HG02885 (cell line): Measurements from ENCODE around the gene SHLD2.
"Not testable (repeated sequence)": the region's sequence is repeated elsewhere in the genome, so short reads cannot be mapped to it uniquely, and the experiment has no call there.

ENCODE experiments used
- ATAC-seq: cut with Tn5 transposase; IDR thresholded peaks from one replicate; pipeline ENCODE4 v1.9.1; 2021; ENCODE audit warnings: mild to moderate bottlenecking; ENCODE audit not compliant: unreplicated experiment, poor library complexity

SHLD2 gene, protein sequence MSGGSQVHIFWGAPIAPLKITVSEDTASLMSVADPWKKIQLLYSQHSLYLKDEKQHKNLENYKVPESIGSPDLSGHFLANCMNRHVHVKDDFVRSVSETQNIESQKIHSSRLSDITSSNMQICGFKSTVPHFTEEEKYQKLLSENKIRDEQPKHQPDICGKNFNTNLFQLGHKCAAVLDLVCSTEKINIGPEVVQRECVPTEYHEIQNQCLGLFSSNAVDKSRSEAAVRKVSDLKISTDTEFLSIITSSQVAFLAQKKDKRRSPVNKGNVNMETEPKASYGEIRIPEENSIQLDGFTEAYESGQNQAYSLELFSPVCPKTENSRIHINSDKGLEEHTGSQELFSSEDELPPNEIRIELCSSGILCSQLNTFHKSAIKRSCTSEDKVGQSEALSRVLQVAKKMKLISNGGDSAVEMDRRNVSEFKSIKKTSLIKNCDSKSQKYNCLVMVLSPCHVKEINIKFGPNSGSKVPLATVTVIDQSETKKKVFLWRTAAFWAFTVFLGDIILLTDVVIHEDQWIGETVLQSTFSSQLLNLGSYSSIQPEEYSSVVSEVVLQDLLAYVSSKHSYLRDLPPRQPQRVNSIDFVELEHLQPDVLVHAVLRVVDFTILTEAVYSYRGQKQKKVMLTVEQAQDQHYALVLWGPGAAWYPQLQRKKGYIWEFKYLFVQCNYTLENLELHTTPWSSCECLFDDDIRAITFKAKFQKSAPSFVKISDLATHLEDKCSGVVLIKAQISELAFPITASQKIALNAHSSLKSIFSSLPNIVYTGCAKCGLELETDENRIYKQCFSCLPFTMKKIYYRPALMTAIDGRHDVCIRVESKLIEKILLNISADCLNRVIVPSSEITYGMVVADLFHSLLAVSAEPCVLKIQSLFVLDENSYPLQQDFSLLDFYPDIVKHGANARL

DNA sequence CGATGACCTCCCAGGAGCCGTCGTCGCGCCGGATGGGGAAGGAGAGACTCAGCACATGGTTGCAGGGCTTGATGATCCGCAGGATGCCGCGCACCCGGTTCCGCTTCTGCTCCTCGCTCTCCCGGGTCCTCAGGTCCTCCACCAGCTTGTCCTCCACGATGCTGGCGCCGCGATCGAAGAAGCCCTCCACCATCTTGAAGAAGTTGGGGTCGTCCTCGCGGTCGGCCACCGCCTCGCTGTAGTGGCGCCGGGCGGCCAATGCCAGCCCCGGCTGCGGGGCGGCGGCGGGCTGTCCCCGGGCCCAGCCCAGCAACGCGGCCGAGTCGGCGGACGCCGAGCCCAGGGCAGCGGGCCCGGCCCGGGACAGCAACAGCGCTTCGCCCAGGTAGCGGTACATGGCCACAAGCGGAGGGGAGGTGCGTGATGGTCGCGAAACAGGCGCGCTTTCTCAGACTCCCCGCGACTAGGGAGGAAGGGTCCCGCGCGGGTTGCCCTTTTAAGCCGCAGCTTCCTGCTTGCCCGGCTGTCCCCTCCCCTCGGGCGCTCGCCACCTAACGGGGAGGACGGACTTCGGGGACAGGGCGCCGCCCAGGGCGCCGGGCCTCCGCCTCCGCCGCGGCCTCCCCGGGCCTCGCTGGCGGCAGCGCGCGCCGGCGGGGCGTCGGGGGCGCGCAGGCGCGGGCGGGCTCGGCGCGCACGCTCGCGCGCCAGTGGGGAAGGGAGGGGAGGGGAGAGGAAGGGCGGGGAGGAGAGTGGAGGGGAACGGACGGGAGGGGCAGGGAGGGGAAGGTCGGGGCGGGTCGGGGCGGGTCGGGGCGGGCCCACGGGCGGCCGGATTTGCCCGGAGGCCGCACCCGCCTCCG is at the start of gene SHLD2, which contains the start of gene GLUD1:
Gene SHLD2, plus strand, starts transcription at position 834 of the 863 bp plus-strand sequence. CDS start 56,149 bp downstream, outside the sequence.
Gene GLUD1, minus strand, starts transcription at position 471 of the 863 bp plus-strand sequence. Its CDS starts 74 bp downstream, at position 397.
- peak; percentile 77 for ATAC-seq

- ATAC-seq, result no peak
Measured at GRCh38 chr10:87045434-87045938, 49.5 kb upstream of the SHLD2 start.

DNA sequence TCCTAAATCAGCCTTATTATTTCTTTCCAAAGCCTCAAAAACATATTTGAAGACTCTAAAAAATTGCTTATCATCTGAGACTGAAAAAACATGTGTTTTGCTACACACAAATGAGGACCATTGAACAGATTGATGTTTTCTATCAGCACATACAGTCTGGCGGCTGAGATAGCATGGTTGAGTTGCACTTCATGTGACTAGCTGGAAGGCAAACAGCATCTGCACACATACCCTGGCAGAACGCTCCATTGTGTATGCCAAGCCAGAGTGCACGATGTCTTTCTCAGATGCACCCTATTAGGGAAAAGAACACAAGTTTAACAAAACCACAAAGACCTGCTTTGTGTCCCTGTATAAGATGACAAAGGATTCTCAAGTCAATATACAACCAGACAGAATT is 41.9 kb upstream of the SHLD2 start:
- no peak for ATAC-seq

GRCh38 chr10:87053577-87054181 is 41.3 kb upstream of the SHLD2 start:
- ATAC-seq, result no peak

DNA sequence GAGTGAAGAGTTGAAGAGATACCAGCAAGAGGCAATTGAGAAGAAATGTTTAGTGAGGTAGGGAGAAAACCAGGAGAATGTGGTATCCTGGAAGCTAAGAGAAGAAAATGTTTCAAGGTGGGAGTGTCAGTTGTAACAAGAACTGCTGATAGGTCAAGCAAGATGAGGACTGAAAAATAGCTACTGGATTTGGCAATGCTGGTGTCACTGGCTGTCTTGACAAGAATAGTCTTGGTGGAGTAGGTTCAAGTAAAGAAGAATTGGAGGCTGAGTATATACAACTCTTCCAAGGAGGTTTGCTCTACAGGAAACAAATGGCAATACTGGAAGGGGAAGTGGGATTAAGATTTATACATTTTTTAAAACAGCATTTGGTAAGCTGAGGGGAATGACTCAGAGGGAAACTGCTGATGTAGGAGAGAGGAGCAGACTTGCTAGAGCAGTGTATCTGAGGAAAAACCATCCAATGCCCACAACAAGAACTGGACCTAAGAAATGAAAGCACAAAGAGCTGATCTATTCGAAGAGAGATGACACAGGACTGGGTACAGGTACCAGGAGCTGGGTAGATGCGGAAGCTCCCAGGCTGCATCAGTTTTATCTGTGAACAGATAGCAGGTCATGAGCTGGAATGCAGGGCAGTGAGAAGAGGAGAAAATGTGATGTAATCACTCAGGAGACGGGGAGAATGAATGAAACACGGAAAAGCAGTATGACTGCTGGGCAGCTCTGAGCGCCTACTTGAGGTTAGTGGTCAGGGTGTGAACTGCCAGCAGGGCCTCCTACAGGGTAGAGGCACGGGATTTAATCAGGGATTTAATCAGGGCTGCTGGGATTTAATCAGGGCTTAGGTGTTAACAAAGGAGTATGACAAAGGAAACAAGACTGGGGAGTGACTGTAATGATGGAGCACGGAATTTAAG is 40.4 kb upstream of the SHLD2 start:
- no peak for ATAC-seq

DNA sequence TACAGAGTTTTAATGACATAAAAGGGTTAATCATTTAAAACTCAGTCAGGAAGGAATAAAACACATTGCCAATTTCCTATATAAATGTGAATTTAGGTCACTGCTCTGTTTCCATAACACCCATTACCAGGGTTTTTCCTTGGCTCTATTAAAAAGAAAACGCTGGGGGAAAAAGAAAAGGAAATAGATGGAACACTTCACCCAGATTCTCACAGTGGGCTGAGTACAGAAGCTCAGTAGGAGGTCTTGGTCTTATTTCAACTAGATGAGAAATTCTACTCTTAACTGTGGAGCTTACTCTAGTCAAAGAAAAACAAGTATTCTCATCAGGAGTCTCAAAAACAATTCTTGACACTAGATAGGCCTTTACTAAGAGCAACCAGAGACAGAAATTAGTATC is 36.8 kb upstream of the SHLD2 start:
- ATAC-seq, result no peak

DNA sequence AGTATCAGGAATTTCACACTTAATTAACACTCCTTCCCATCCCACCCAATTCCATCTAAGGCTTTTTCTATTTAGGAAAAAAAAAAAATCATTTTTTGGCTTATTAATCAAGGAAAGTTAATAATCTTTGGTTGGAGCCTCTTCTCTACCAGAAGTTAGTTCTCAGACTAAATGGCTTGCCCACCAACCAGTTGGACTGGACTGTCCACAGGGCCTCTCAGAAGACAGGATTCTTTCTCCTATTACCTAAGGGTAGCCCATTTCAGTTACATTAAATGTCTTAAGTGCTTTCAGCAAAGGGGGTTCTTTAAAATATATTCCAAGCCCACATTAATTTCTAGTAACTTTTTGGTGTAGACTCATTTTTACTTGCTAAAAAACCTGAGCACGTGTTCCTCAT is 35.6 kb upstream of the SHLD2 start:
- ATAC-seq, result no peak

DNA sequence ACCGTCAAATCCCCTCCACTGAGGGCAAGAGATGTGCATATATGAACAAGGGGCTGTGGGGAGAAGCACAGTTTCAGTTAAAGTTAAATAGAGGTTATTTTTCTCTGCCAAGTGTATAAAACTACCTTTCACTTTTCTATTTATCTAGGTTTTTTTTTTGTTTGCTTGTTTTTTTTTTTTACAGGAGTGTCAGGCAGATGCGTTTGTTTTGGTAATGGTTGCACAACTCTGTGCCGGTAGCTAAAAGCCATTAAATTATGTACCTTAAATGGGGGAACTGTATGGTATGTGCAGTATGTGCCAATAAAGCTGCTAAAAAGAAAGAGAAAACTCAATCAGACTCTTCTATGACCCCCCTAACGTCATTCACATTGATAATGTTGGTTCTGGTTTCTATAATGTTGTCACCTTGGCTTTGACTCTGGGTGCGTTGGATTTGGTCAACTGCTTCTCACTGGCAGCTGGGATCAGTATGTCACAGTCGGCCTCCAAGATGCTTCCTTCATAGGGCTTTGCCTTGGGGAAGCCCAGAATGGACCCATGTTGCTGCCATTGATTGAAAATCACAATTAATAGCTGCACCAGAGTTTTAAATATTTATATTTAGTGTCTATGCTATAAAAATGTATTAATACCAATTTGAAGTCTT is 34.6 kb upstream of the SHLD2 start:
- ATAC-seq, result no peak

DNA sequence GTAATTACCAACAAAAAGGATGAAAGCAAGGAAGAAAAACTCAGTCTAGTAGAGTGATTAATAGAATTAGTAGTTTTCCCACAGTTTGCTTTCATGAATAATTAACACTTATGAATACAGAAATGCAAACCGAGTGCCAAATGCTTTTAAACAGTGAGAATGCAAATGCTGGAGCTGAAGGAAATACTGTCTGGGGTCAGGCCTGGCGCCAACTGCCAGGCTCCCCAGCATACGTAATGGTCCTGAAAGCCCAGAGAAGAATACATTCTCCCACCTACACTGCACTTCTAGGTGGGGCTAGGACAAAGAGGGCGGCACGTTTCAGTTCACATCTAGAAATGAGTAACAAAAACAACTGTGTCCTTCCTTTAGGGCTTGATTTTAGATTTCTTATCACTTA is 30.4 kb upstream of the SHLD2 start:
- no peak for ATAC-seq

GRCh38 chr10:87066178-87066577 is 28.8 kb upstream of the SHLD2 start:
- ATAC-seq, result no peak

GRCh38 chr10:87066865-87067264 is 28.1 kb upstream of the SHLD2 start:
- ATAC-seq, result no peak

DNA sequence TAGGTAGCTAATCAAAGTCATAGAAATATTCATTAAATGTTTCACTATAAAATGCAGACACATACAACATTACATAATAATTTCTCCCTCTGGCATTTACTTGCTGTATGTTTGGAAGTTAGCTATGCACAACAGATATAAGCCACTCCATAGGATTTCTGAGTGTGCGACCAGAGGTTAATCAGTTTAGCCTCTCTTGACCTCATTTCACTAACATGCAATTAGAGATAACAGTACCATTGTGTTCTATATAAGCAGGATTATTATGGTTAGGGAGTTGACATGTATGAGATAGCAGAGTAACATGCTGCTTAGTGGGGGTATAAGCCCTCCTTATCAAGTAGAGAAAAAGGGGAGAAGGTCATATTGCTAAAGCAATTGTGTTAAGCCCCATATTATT is 26.7 kb upstream of the SHLD2 start:
- no peak for ATAC-seq

- ATAC-seq, result no peak
Measured at GRCh38 chr10:87072449-87072848, 22.6 kb upstream of the SHLD2 start.

DNA sequence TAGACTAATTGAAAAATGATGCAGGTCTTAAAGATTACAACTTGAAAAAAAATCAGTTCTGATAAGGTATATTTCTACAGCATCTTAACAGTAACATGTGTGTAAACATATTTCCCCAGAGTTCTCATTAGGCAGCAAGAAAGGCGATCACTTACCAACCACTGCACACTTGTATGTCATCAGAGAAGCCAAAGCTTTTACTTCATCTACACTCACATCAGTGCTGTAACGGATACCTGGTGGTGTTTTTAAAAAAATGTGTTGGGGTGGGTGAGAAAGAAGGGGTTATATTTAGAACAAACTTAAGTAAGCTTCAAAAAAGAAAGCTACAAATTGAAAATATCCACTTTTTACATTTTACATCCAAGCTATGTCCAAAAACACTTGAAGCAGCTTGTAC is 18.6 kb upstream of the SHLD2 start:
- not testable (repeated sequence) for ATAC-seq

DNA sequence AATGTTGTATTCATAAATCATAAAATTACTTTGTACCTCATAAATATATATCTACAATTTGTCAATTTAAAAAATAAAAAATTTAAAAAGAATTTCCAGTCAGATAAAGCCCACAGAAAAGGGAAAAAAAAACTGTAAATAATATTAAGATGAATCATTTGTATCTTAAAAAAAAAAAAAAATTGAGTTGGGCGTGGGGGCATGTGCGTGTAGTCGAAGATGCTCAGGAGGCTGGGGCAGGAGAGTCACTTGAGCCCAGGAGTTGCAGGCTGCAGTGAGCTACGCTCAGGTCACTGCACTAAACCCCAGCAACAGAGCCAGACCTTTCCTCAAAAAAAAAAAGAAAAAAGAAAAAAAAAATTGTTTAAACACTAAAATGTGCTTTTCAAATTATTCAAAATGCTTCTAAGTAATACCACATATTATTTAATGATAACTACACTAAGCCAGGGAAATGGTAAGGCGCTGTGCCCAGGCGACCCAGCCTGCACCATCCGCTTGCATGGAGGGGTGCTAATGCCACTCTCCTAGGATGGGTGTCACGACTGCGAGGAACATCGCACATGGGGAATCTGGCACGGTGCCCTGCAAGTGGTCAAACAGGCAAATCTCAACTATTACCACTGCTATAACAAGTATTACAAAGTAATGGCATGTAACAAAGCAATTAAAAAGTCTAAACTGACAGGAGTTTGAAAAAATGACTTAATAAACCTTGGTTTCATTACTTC is 15.7 kb upstream of the SHLD2 start:
- no peak for ATAC-seq

- not testable (repeated sequence) for ATAC-seq
Measured at GRCh38 chr10:87080621-87081020, 14.4 kb upstream of the SHLD2 start.

- not testable (repeated sequence) for ATAC-seq
Measured at GRCh38 chr10:87081574-87081973, 13.4 kb upstream of the SHLD2 start.
